ENCODE data around the gene GFOD1.

DNA sequence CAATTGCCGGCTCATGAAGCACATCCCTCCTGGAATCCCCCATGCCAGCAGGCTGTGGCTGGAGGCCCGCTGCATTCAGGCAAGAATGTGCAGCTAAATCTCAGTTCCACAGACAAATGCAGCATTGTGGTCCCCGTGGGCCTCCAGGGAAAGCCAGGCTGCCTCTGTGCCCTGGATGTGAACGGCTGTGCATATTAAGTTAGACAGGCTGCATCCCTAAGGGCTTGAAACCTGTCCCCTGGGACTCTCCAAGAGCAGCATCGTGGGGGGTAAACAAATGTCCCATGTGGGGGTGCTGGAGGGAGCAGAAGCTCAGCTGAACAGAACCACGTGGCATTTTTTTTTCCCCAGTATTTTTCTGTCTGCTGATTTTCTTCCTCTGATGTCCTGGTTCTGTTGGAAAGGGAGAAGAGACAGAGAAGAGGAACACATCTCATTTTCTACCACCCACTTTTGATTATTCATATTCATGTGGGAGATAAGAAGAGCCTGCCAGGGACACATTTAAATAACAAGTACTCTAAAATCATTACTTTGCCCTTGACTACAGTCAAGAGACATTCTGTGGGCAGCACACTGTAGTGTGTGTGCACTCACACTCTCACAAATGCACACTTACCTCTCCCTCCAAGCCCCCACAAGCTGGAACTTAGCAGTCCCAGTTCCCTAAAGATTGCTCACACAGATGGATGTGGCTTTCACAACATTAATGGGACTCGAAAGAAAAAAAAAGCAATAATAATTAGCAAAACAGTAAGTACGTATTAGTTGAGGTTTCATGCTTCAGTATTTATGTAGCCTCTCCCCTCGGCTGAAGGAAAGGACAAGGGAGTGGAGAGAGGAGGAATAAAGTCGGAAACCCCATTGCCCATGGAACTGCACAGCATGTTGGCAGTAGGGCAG is 16.9 kb downstream of the GFOD1 start:
- TF ChIP-seq CHD2 (IDR thresholded peaks at IDR 0.05; ENCODE audit: borderline replicate concordance, low read depth, low read length) (no peak), POLR2A (IDR thresholded peaks at IDR 0.05; ENCODE audit: low read depth, low read length) (no peak), NFYA (IDR thresholded peaks at IDR 0.05; ENCODE audit: borderline replicate concordance, low read depth, low read length) (no peak), RFX5 (IDR thresholded peaks at IDR 0.05; ENCODE audit: low read depth, low read length) (no peak)
- TF ChIP-seq, protein P1, sequence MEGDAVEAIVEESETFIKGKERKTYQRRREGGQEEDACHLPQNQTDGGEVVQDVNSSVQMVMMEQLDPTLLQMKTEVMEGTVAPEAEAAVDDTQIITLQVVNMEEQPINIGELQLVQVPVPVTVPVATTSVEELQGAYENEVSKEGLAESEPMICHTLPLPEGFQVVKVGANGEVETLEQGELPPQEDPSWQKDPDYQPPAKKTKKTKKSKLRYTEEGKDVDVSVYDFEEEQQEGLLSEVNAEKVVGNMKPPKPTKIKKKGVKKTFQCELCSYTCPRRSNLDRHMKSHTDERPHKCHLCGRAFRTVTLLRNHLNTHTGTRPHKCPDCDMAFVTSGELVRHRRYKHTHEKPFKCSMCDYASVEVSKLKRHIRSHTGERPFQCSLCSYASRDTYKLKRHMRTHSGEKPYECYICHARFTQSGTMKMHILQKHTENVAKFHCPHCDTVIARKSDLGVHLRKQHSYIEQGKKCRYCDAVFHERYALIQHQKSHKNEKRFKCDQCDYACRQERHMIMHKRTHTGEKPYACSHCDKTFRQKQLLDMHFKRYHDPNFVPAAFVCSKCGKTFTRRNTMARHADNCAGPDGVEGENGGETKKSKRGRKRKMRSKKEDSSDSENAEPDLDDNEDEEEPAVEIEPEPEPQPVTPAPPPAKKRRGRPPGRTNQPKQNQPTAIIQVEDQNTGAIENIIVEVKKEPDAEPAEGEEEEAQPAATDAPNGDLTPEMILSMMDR (IDR thresholded peaks at IDR 0.05 in 2 of 3, conservative IDR thresholded peaks at IDR 0.05 in 1 of 3; ENCODE audit: control insufficient read depth in 2 of 3, extremely low read depth in 1 of 3, insufficient read depth in 1 of 3, low read depth in 3 of 3, low read length in 3 of 3) = no peak
- TF ChIP-seq, protein P2, sequence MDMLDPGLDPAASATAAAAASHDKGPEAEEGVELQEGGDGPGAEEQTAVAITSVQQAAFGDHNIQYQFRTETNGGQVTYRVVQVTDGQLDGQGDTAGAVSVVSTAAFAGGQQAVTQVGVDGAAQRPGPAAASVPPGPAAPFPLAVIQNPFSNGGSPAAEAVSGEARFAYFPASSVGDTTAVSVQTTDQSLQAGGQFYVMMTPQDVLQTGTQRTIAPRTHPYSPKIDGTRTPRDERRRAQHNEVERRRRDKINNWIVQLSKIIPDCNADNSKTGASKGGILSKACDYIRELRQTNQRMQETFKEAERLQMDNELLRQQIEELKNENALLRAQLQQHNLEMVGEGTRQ (IDR thresholded peaks at IDR 0.05; ENCODE audit: borderline replicate concordance, low read depth, low read length) = no peak
- TF ChIP-seq, protein P3, sequence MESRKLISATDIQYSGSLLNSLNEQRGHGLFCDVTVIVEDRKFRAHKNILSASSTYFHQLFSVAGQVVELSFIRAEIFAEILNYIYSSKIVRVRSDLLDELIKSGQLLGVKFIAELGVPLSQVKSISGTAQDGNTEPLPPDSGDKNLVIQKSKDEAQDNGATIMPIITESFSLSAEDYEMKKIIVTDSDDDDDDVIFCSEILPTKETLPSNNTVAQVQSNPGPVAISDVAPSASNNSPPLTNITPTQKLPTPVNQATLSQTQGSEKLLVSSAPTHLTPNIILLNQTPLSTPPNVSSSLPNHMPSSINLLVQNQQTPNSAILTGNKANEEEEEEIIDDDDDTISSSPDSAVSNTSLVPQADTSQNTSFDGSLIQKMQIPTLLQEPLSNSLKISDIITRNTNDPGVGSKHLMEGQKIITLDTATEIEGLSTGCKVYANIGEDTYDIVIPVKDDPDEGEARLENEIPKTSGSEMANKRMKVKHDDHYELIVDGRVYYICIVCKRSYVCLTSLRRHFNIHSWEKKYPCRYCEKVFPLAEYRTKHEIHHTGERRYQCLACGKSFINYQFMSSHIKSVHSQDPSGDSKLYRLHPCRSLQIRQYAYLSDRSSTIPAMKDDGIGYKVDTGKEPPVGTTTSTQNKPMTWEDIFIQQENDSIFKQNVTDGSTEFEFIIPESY (IDR thresholded peaks at IDR 0.05) = no peak
- TF ChIP-seq, protein P4, sequence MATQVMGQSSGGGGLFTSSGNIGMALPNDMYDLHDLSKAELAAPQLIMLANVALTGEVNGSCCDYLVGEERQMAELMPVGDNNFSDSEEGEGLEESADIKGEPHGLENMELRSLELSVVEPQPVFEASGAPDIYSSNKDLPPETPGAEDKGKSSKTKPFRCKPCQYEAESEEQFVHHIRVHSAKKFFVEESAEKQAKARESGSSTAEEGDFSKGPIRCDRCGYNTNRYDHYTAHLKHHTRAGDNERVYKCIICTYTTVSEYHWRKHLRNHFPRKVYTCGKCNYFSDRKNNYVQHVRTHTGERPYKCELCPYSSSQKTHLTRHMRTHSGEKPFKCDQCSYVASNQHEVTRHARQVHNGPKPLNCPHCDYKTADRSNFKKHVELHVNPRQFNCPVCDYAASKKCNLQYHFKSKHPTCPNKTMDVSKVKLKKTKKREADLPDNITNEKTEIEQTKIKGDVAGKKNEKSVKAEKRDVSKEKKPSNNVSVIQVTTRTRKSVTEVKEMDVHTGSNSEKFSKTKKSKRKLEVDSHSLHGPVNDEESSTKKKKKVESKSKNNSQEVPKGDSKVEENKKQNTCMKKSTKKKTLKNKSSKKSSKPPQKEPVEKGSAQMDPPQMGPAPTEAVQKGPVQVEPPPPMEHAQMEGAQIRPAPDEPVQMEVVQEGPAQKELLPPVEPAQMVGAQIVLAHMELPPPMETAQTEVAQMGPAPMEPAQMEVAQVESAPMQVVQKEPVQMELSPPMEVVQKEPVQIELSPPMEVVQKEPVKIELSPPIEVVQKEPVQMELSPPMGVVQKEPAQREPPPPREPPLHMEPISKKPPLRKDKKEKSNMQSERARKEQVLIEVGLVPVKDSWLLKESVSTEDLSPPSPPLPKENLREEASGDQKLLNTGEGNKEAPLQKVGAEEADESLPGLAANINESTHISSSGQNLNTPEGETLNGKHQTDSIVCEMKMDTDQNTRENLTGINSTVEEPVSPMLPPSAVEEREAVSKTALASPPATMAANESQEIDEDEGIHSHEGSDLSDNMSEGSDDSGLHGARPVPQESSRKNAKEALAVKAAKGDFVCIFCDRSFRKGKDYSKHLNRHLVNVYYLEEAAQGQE (IDR thresholded peaks at IDR 0.05; ENCODE audit: low read depth, low read length) = no peak
- TF ChIP-seq, protein P5, sequence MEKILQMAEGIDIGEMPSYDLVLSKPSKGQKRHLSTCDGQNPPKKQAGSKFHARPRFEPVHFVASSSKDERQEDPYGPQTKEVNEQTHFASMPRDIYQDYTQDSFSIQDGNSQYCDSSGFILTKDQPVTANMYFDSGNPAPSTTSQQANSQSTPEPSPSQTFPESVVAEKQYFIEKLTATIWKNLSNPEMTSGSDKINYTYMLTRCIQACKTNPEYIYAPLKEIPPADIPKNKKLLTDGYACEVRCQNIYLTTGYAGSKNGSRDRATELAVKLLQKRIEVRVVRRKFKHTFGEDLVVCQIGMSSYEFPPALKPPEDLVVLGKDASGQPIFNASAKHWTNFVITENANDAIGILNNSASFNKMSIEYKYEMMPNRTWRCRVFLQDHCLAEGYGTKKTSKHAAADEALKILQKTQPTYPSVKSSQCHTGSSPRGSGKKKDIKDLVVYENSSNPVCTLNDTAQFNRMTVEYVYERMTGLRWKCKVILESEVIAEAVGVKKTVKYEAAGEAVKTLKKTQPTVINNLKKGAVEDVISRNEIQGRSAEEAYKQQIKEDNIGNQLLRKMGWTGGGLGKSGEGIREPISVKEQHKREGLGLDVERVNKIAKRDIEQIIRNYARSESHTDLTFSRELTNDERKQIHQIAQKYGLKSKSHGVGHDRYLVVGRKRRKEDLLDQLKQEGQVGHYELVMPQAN (conservative IDR thresholded peaks at IDR 0.05) = no peak

Measured in GM12878 (cell line).